NCI-H2196 (cell line): ENCODE measurements around the gene PTPN9.
"Not testable (repeated sequence)": the region's sequence is repeated elsewhere in the genome, so short reads cannot be mapped to it uniquely, and the experiment has no call there.

Experiments
- DNase-seq: peaks from one replicate; lab custom pipeline; 2025; ENCODE audit not compliant: unreplicated experiment; lab: John Stamatoyannopoulos, UW

Gene PTPN9

DNA sequence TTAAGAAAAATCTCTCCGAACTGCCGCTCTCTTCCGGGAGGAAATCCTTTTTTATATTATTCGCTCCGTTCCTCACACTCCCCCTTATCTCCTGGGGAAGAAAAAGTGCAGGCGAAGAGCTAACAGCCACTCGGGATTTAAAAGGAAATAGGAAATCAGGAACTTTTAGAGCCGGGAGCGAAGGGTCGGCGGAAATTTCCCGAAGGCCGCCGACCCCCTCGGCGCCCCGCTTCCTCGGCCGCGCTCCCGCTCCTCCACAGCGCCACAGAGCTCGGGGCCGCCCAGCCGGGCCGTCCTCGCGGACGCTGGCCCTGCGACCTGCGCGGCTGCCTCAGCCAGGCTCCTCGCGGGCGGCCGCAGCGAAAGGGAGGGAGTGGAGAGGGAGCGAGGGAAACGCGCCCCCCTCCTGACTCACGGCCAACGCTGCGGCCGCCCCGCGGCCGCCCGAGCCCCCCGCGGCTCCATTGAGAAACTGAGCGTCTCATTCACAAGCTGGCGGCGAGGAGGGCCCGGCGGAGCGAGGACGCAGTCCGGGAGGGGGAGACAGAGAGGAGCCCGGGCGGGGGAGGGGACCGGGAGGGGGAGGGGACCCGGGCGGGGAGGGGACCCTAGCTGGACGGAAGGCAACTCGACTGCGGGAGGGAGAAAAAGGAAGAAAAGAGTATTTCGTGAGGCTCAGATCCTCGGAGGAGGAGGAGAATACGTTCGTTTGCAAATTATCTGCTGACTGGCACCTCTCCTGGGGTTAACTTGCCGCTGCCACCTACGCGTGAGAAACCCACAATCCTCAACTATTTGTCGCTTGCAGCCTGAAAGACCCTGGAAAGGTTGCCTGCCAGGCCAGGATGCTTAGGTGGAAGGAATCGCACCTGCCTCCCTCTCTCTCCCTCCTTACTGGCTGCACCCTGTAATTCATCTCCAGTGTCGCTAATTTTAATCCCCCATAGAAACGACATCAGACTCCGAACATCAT is at the start of gene PTPN9:
TSS of gene PTPN9 (minus strand) at position 368 of the 973 bp plus-strand sequence. CDS start 539 bp downstream, outside the sequence.
- peak; percentile 58 for DNase-seq

DNA sequence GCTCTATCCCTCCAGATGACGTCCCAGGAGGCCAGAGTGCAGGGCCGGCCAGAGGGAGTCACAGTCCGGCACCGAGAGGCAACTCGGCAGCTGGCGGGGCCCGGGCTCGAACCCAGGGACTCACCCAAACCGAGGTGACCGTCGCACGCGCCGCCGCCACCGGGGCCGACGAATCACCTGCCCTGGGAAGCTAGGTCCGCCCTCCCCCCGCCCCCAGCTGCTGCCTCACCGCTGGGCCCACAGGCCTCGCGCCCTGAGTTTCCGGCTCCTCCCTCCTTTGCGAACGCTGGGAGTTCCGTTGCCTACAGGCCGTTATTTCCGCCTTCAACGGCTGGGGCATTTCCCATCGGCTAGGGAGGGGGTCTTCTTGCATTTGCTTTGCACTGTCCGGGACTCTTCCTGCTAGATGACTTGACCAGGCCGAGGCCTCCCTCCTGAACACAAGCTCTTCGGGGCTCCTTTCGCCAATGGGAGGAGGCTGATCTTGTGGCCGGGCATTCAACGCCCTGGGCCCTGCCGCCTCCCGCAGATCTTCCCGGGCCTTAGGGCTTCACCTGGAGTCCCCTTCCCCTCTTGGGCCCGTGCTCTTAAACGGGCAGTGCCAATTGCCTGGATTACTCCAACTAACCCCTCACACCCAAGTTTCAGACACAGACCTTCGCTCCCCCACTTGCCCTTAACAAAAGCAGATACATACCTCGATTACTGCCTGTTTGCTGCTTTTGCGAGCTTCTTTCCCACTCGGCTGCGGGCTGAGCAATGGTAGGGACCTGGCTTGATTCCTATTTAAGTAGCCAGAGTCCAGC is 46.6 kb upstream of the PTPN9 start, which contains the start of gene SNUPN:
TSS of gene SNUPN (minus strand) at position 184 of the 806 bp plus-strand sequence. CDS start 4,674 bp downstream, outside the sequence.
- DNase-seq, result peak; percentile 79

DNA sequence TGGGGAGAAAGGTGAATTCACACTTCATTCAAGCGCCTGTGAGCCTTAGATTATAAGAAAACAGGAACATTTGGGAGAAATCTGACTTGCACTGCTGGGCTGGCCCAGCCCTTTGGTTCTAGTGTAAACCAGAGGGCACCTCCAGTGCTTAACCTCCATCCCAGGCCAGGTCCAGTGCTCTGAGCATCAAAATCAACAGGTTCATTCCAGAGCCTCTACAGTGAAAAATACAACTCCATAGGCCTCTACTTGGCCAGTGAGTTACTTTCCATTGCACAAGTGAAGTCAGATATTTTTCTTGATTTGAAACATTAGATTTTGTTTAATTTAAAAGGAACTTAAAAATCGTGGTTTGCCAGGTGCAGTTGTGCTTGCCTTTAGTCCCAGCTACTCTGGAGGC is 43.4 kb upstream of the PTPN9 start:
- DNase-seq, result no peak

DNA sequence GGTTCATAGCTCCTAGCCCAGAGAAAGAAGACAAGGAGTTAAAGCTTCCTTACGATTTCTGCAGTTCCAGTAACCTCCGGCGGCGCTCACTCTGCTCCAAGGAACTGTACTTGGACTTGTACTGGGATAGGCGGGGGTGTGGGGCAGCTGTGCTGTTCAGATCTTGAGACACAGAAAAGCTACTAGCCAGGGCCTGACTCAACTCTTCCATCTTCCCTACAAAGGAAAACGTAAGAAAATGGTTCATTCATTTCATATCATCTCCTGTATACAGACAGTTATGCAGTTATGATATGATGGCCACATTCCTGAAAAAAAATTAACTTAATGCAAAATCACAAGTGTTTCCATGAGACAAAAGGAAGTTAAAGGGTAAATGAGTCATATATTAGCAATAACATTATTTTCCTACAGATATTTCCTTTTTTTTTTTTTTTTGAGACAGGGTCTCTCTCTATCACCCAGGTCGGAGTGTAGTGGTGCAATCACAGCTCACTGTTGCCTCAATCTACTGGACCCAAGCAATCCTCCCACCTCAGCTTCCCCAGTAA is 41.8 kb upstream of the PTPN9 start:
- DNase-seq, result no peak

DNA sequence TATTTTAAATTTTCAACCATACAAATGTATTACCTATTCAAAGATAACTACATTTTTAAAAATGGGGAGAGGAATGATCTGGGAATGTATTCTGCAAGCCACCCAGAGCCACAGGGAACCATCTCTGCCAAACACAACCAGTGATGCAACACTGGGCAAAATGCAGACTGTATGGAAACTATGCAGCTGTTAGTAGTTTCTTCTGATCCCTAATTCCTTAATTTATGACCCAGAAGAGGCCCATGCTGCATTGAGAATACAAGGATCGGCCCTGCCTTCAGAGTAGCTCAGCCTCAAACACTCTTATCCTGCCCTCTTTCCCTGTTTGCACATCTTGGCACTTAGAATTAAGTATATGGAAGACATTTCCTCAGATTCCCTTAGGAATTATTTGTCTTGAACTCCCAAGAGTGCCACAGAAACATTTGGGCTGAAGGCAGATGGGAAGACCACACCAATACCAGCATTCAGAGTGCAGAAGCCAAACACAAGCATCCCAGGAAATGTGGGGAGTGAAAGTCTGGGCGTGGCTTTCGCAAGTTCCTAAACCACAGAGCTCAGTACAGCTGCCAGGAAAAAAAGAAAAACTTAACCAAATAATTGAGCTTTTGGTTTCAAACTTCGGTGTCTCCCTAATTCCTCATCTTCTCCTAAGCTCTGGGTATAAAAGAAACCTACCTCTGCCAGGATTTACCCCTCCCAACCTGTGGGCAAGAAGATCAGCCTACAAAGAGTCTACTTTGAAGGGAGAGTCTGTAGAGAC is 41.1 kb upstream of the PTPN9 start:
- DNase-seq, result no peak

DNA sequence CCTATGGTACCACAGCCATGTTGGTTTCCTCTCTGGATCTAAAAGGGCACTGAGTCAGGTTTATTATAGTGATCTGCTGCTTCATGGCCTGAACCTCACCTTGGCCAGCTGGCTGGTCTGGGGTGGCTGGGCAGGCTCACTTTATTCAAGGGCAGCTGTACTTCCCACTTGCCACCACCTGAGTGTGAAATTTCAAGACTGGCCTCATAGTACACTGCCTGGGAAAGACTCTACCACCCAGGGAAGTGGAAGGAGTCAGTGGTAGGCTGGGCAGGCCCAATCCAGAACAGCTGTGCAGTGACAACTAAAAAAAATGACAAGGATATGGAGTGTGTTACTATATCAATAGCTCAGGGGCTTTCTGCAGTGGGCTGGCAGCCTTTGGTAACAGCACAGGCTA is 37.7 kb upstream of the PTPN9 start:
- no peak for DNase-seq

DNA sequence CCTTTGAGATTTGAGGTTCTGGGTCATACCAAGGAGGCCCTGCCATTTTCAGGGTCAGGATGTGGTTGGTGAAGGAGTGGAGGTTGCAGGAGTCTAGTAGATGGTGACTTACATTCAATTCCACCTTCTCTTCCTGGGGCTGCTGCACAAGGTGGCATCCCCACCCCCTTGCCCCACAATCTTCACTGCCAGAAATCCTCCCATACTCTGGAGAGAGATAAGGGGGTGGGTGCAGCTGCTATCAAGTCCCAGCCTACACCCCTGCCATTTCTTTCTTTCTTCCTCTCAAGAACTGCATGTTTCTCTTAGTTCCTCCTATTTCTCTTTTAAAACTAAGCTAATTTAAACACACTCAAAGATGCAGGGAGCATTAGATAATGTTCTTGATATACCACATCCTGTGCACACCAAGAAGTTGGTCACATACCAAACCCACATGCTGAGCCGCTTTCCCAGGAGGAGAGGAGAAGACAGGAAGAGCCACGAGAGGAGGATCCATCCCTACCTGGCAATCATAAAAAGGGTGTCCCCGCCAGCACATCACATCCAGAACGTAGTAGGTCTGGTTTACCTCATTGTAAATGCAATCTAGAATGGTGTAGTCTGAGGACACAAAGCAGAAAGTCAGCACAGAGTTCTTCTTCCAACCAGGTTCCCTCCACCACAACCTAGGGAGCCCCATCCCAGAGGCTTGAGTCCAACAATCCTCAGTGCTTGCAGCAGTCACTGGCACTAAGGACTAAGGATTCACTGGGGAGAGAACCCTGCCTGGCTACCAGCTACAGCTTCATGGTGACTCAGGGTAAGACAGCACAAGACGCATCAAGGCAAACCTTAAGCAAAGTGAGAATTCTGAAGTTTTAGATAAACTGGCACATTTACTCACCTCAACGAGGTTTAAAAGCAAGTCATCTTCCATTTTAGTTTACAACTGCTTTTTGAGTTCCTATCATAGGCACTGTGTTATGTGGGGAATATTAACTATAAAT is 27.9 kb upstream of the PTPN9 start:
- DNase-seq, result no peak

DNA sequence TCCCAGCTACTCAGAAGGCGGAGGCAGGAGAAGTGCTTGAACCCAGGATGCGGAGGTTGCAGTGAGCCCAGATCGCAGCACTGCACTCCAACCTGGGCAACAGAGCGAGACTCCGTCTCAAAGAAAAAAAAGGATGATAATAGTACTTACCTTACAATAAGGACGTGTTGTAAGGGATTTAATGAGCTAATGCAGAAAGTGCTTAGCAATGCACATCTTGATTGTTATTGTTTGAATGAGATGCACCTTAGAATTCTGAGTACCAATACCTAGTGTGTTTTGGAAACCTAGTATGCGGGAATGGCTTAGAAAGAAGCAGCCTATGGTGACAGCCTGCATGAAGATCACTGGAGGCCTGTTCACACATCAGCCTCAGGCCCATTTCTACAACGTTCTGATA is 26.9 kb upstream of the PTPN9 start:
- no peak for DNase-seq

DNA sequence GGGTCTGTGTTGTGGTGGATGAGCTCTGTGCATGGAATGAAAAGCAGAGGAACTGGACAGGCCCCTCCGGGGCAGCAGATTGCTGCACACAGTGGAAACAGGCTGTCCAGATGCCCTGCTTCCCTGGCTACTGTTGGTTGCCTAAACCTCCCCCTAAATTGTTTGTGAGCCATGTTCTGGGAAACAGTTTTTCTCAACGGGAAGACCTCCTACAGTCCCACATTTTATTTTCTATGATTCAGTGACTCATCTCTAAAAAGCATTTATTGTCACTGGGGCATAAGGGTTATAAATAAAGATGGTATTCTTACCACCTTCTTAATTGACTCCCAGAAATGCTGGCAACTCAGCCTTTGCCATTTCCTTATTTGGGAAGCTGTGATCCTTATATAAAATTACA is 20.3 kb upstream of the PTPN9 start:
- no peak for DNase-seq

DNA sequence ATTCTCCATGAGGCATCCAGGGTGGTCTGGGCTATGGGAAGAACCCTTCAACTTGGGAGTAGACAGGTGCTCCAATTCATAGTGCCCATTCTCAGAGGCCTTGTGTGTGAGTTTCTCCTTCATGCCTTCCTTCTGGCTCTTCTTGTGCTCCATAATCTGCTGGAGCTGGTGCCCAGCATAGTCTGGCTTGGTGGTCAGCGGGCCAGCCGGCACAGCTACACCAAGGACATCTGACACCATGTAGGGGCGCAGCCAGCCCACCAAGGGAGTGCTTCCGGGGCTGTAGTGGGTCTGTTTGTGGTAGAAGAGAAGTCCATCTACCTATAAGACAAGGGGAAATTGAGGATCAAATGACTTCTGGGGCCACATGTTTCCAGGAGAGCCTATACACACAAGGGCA is 19.2 kb upstream of the PTPN9 start:
- no peak for DNase-seq

DNA sequence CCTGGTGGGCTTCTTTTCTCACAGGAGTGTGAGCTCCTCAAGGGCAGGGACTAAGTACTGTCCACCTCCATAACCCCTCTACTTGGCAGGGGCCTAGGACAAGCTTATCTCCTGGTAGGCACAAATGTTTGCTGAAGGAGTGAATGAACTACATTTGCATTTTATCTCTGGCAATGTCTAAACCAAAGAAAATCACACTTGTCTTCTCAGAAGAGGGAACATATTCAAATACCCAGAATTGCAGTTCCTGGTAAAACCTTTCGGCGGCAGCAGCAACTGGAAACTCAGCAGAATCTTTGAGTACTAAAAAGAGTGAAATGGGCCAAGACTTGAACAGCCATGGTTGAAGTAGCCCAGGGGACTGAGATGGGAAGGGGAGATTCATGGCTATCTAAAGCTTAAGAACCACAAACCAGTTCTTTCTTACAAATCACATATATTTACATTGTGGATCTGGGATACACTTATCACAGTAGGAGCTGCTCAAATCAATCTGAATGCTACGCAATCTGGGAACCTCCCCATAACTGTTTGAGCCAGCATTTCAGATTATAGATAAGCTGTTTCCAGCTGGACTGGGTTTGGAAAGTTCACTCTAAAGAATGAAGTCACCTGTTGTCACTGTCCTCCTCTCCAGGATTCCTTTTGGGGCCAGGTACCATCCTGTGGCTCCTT is 18.7 kb upstream of the PTPN9 start:
- DNase-seq, result no peak

DNA sequence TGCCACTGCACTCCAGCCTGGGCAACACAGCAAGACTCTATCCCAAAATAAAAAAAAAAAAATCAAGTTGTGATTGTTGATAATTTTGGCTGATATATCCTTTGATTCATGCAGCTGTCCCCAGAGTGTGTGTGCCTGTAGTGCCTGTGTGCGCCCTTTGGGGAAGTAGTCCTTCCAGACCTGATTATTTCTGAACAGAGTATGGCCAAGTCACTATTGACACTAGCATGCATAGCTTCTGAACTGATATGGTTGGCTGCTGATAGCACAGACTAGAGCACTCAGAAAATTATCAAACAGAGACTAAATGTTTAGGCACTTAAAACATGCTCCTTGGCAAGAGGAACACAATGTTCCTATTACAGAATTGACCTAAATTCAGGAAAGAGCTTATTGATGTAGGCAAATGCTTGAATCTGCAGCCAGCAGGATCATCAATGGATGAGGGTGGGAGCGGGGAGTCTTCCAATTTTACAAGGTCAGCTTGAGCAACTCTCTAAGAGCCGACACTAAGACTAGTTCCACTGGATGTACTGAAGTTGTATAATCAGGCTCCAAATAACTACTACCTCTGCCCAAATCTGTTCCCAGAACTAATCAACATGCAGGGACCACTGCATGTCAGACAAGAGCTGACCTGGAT is 17.7 kb upstream of the PTPN9 start:
- no peak for DNase-seq

DNA sequence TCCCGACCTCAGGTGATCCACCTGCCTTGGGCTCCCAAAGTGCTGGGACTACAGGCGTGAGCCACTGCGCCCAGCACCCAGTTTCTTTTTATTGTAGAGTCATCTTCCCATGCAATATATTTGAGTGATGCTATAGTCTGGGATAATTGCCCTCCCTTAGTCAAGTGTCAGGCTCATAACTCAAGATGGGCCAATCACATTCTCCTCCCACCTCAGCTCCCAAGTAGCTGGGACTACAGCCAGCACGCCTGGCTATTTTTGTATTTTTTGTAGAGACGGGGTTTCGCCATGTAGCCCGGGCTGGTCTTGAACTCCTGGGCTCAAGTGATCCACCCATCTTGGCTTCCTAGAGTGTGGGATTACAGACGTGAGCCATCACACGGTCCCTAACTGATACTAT is 15.2 kb upstream of the PTPN9 start:
- no peak for DNase-seq

DNA sequence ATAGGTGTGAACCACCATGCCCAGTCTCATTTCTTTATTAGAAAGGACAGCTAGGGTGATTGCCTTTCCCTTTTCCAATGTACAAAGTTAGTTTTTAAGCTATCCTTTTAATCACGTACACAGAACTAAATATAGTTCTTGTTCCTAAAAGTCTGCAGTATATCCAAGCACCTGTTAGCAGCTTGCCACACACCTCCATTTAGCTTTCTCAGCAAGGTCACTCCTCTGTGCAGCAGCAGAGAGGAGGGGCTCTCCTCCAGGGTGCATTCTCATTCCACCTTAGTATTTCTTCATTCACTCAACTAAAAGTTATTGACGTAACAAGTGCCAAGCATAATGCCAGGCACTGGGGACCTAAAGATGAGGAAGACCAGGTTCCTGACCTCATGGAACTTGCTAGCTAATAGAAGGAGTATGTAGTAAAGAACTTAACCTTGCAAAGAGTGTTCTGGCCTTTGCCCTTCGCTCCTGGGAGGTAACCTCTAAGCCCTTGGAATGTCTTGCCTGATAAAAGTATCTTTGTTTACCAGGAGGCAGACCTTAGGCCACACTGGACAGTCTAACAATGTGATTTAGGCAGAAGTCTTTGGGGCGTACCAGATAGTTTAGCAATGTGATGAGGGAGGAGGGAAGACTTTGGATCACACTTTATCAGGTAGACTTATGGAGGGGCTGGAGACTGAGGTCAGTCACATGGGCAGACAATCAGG is 12.7 kb upstream of the PTPN9 start:
- no peak for DNase-seq

DNA sequence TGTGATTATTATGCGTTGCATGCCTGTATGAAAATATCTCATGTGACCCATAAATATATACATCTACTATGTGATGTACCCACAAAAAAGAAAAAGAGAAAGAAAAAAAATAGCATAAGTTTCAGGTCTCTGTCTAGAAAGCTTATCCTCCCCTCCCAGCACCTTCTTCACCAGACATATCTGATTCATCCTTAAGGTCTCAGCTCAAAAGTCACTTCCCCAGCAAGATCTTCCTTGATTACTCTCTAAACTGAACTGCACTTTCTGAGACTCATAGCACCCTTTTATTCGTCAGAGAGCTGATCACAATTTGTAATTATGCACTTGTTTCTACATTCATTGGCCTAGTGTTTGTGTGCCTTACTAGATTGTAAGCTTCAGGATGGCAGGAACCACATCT is 11.1 kb upstream of the PTPN9 start:
- DNase-seq, result no peak

DNA sequence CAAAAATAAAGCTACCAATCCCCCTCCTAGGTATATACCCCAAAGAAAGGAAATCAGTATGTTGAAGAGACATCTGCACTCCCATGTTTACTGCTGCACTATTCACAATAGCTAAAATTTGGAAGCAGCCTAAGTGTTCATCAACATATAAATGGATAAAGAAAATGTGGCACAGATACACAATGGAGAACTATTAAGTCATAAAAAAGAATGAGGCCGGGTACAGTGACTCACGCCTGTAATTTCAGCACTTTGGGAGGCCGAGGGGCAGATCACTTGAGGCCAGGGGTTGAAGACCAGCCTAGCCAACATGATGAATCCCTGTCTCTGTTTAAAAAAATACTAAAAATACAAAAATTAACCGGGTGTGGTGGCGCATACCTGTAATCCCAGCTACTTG is 10.0 kb upstream of the PTPN9 start:
- no peak for DNase-seq

DNA sequence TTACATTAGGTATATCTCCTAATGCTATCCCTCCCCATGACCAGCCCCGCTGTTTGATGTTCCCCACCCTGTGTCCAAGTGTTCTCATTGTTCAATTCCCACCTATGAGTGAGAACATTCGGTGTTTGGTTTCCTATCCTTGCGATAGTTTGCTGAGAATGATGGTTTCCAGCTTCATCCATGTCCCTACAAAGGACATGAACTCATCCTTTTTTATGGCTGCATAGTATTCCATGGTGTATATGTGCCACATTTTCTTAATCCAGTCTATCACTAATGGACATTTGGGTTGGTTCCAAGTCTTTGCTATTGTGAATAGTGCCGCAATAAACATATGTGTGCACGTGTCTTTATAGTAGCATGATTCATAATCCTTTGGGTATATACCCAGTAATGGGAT is 7.3 kb upstream of the PTPN9 start:
- not testable (repeated sequence) for DNase-seq

DNA sequence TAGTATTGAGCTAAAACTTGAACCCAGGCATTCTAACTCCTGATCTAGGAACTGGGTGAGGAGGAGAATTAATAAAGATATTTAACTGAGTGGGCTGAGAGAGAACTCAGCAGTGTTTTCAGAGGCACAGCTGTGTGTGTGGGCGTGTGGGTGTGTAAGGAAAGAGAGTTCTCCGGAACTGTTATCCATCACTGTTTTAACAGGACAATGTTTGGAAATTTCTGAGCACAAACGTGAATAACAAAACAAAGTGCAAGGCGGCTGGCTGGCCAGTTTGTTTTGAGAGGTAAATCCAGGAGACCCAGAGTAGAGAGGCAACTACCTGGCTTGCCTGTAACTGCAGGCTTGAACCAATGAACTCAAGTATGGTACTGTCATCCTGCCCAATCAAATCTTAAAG is 5.0 kb upstream of the PTPN9 start:
- no peak for DNase-seq
